Lower lobe of right lung (tissue), 2 donors: ENCODE data around the gene UIMC1. TPM values are rescaled to one million over a fixed set of nuclear protein-coding genes. Genes with fewer than 3 reads are reported as not detected.

Source experiments
- ATAC-seq, 2 donors: fragments of 200-7000 bp; cut with Tn5 transposase; one replicate each; pipeline ENCODE4 v1.9.1; 2020 to 2022; ENCODE audit warnings: mild to moderate bottlenecking in 2 of 2, moderate library complexity in 2 of 2
- DNase-seq: peaks from one replicate; pipeline ENCODE4 v3.0.0-alpha.2; 2020
- H3K27ac ChIP-seq: fragments of 200-600 bp; one replicate; pipeline ENCODE4 v1.8.0; 2022
- H3K27me3 ChIP-seq: fragments of 200-600 bp; one replicate; pipeline ENCODE4 v1.8.0; 2022; ENCODE audit warnings: low read depth
- H3K36me3 ChIP-seq: fragments of 200-600 bp; one replicate; pipeline ENCODE4 v1.8.0; 2022; ENCODE audit warnings: mild to moderate bottlenecking
- H3K4me1 ChIP-seq: fragments of 200-600 bp; one replicate; pipeline ENCODE4 v1.8.0; 2022
- H3K4me3 ChIP-seq: fragments of 200-600 bp; one replicate; pipeline ENCODE4 v1.8.0; 2022; ENCODE audit warnings: mild to moderate bottlenecking
- H3K9me3 ChIP-seq: fragments of 200-600 bp; one replicate; pipeline ENCODE4 v1.8.0; 2022
- intact Hi-C: fragments of 100-400 bp; cut with DNase I; formaldehyde crosslinking; loops from one replicate; pipeline ENCODE4 v1.11.0; 2022
- total RNA-seq: library from RNA; stranded (reverse); fragmentation: NEBNext Ultra II Directional; extraction: Animal tissue kit (Norgen Biotek cat#: 25700); gene quantifications from one replicate; pipeline ENCODE4 v1.2.1, GENCODE V29; 2021
- TF ChIP-seq, protein P1 (sequence below): fragments of 200-600 bp; IDR thresholded peaks from one replicate; pipeline ENCODE4 v1.8.0; 2022; ENCODE audit warnings: antibody characterized with exemption, mild to moderate bottlenecking
- donor health status: DM: no; HTN: yes; CAD: no; lungs with severe emphysema.

The UIMC1 gene
- total RNA-seq, 1 donor from 2014 or later, result 39.1 TPM

DNA sequence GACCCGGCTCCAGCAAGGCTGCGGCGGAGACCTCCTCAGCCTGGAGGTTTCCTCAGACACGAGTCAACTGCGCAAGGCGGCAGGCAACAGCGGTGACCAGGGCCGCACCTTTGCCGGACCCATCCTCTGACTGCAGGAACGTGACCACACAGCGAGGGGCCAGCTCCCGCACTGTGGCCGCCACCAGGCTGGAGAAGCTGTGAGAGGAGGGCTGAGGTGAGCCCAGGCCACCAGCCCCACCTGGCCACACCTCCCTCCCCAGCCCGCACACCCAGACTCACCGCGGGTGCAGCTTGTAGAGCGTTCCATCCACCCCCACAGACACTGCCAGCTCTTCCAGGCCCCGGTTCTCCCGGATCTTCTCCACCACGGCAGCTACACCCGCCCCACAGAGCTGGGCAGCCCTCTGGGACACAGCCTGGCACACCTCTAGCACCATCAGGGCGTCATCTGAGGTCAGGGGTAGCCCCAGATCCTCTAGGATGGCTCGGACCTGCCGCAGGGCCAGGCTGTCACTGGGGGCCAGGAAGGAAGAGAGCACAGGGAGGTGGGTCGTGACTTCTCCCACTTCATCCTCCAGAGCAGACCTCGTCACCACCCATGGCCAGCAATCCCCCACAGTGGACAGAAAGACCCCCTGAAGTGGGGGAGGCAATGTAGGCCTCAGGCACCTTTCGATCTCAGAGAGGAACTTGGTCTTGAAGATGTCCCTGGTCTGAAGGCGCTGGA lies 125.4 kb downstream of the UIMC1 start:
- no peak for ATAC-seq
- intact Hi-C loops, result no loop called here
- Histone ChIP-seq H3K9me3 (no peaks in the 10 kb centered on the region), H3K4me1 (no peaks in the 10 kb centered on the region), H3K36me3 (no peaks in the 10 kb centered on the region), H3K4me3 (no peak overlapping the region), H3K27ac (no peak overlapping the region), H3K27me3 (peaks cover 29% of the 10 kb centered on the region)
- TF ChIP-seq, protein P1, sequence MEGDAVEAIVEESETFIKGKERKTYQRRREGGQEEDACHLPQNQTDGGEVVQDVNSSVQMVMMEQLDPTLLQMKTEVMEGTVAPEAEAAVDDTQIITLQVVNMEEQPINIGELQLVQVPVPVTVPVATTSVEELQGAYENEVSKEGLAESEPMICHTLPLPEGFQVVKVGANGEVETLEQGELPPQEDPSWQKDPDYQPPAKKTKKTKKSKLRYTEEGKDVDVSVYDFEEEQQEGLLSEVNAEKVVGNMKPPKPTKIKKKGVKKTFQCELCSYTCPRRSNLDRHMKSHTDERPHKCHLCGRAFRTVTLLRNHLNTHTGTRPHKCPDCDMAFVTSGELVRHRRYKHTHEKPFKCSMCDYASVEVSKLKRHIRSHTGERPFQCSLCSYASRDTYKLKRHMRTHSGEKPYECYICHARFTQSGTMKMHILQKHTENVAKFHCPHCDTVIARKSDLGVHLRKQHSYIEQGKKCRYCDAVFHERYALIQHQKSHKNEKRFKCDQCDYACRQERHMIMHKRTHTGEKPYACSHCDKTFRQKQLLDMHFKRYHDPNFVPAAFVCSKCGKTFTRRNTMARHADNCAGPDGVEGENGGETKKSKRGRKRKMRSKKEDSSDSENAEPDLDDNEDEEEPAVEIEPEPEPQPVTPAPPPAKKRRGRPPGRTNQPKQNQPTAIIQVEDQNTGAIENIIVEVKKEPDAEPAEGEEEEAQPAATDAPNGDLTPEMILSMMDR, result no peak
- peak; percentile 14 for DNase-seq

DNA sequence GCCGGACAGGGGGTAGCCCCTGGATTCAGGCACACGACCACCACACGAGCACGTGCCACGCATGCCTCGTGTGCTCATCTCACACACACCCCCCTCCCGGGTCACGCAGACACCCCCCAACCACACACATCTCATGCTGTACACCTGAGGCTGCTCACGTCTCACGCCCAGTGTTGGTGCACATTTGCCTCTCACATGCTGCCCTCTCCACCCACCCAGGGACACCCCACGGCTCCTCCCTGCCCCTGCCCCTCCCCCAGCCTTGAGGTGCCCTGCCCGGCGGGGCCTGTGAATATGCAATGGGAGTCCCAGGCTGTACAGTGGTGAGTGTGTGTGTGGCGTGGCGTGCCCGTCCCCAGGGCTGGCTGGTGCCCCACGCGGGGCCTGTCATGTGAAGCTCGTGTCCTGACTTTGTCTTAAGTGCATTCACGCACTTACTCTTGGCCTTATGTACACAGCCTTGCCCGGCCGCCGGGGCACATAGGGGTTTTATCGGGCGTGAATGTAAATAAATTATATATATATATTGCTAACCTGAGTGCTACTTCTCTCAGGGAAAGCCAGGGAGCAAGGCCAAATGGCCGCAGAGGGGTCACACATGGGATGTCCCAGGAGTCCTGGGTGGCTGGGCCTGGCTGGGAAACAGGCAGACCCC lies 126.1 kb downstream of the UIMC1 start:
- no peak for DNase-seq
- H3K36me3 ChIP-seq, result no peaks in the 10 kb centered on the region
- TF ChIP-seq, protein P1, result no peak
- H3K9me3 ChIP-seq, result no peaks in the 10 kb centered on the region
- H3K27ac ChIP-seq, result no peak overlapping the region
- no peaks in the 10 kb centered on the region for H3K4me1 ChIP-seq
- H3K27me3 ChIP-seq, result peaks cover 36% of the 10 kb centered on the region
- no peak overlapping the region for H3K4me3 ChIP-seq
- ATAC-seq, result no peak
- intact Hi-C loops, result no loop called here

GRCh38 chr5:176879663-176880361 lies 126.8 kb downstream of the UIMC1 start:
- Histone ChIP-seq H3K36me3 (no peaks in the 10 kb centered on the region), H3K4me3 (no peak overlapping the region), H3K27me3 (peaks cover 42% of the 10 kb centered on the region), H3K27ac (no peak overlapping the region), H3K4me1 (no peaks in the 10 kb centered on the region), H3K9me3 (no peaks in the 10 kb centered on the region)
- intact Hi-C loops, result no loop called here
- DNase-seq, result no peak
- no peak for ATAC-seq
- TF ChIP-seq, protein P1, result no peak

DNA sequence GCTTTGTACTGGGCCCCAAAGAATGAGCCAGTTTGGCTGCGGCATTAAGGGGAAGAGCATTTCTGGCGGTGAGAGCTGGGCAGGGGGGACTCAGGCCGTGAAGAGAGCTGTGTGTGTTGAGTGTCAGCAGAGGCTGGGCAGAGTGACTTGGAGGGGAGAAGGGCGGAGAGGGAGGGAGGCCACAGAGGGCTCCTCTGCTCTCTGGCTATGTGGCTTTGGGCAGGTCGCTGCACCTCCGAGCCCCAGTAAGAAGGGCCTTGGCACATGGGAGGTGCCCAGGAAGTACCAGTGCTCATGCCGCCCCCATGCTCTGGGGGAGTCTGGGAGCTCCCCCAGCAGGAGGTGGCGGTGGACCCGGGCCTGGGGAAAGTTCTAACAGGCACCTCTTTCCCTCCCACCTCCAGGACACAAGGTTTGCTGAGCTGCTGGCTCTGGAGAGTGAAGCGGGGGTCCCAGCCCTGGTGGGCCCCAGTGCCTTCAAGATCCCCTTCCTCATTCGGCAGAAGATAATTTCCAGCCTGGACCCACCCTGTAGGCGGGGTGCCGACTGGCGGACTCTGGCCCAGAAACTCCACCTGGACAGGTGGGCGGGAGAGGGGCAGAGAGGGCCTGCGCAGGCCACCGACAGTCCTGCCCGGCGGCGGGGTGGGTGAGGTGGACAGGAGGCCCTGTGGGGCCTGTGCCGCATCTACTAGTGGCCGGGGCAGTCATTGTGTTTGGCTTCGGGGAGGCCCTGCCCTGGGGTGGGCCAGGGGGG lies 127.5 kb downstream of the UIMC1 start:
- Histone ChIP-seq H3K9me3 (no peaks in the 10 kb centered on the region), H3K4me3 (no peak overlapping the region), H3K4me1 (no peaks in the 10 kb centered on the region), H3K27me3 (peaks cover 48% of the 10 kb centered on the region), H3K36me3 (no peaks in the 10 kb centered on the region), H3K27ac (no peak overlapping the region)
- TF ChIP-seq, protein P1, result no peak
- intact Hi-C loops, result no loop called here
- ATAC-seq (no peak), DNase-seq (no peak)

DNA sequence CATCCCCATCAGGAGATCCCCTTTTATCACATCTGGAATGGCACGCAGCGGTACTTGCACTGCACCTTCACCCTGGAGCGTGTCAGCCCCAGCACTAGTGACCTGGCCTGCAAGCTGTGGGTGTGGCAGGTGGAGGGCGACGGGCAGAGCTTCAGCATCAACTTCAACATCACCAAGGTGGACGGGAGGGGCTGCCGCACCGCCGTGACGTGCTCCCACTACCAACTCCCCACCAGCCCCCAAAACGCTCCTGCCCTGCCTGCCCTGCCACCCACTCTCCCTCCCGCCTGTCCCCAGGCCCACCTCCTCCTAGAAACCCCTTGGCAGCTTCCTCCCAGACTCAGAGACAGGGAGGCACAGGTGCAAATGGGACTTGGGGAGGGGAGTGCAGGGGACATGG lies 128.1 kb downstream of the UIMC1 start:
- DNase-seq, result no peak
- intact Hi-C loops, result no loop called here

More for the DNA sequence above, 128.1 kb downstream of the UIMC1 start:
- Histone ChIP-seq H3K9me3 (no peaks in the 10 kb centered on the region), H3K4me3 (no peak overlapping the region), H3K27ac (no peak overlapping the region), H3K27me3 (peaks cover 48% of the 10 kb centered on the region), H3K4me1 (no peaks in the 10 kb centered on the region), H3K36me3 (no peaks in the 10 kb centered on the region)
- no peak for ATAC-seq
- TF ChIP-seq, protein P1, result no peak
